Naive B cell (primary cell): ENCODE data around the gene SEL1L. TPM values are rescaled to one million over a fixed set of nuclear protein-coding genes. Genes with fewer than 3 reads are reported as not detected.
"Not testable (repeated sequence)": the region's sequence is repeated elsewhere in the genome, so short reads cannot be mapped to it uniquely, and the experiment has no call there.

ENCODE experiments used
- ATAC-seq, 2 donors: fragments of 150-1000 bp; cut with Tn5 transposase; 2 replicates each; pipeline ENCODE4 v1.10.0; 2021; ENCODE audit warnings: low read depth in 2 of 2, mild to moderate bottlenecking in 2 of 2, moderate library complexity in 2 of 2
- DNase-seq: peaks from one replicate; pipeline ENCODE4 v3.0.0; 2022
- H3K27ac Mint-ChIP-seq, 6 donors: one replicate each; pipeline ENCODE4 v1.8.0; 2020 to 2022; ENCODE audit warnings: mild to moderate bottlenecking in 6 of 6, mixed read lengths in 6 of 6, moderate library complexity in 5 of 6, inconsistent platforms in 2 of 6
- H3K27me3 Mint-ChIP-seq, 3 donors: one replicate each; pipeline ENCODE4 v1.8.0; 2021 to 2022; ENCODE audit warnings: mixed read lengths in 3 of 3, mild to moderate bottlenecking in 1 of 3
- H3K36me3 Mint-ChIP-seq, 2 donors: one replicate each; pipeline ENCODE4 v1.8.0; 2020 to 2022; ENCODE audit warnings: mixed read lengths in 2 of 2, inconsistent platforms in 1 of 2, mild to moderate bottlenecking in 1 of 2
- H3K4me1 Mint-ChIP-seq, 3 donors: one replicate each; pipeline ENCODE4 v1.8.0; 2020 to 2022; ENCODE audit warnings: mixed read lengths in 3 of 3, inconsistent platforms in 1 of 3, mild to moderate bottlenecking in 1 of 3, moderate library complexity in 1 of 3
- H3K4me3 Mint-ChIP-seq, 8 donors: one replicate each; pipeline ENCODE4 v1.8.0; 2020 to 2022; ENCODE audit warnings: mild to moderate bottlenecking in 8 of 8, mixed read lengths in 8 of 8, moderate library complexity in 8 of 8, inconsistent platforms in 2 of 8
- H3K9me3 Mint-ChIP-seq, 7 donors: one replicate each; pipeline ENCODE4 v1.8.0; 2020 to 2022; ENCODE audit warnings: mixed read lengths in 7 of 7, mild to moderate bottlenecking in 5 of 7, inconsistent platforms in 2 of 7, moderate library complexity in 1 of 7
- polyA plus RNA-seq, 6 donors: library from polyadenylated mRNA; unstranded; fragments of 300-500 nt; fragmentation: Illumina TruSeq; gene quantifications; one replicate each; pipeline ENCODE4 v1.2.3, GENCODE V29; 2021; ENCODE audit warnings: low read depth in 6 of 6

SEL1L gene
- polyA plus RNA-seq, 6 donors from 2014 or later = 11.6 to 22.5 (median 15.5) TPM

DNA sequence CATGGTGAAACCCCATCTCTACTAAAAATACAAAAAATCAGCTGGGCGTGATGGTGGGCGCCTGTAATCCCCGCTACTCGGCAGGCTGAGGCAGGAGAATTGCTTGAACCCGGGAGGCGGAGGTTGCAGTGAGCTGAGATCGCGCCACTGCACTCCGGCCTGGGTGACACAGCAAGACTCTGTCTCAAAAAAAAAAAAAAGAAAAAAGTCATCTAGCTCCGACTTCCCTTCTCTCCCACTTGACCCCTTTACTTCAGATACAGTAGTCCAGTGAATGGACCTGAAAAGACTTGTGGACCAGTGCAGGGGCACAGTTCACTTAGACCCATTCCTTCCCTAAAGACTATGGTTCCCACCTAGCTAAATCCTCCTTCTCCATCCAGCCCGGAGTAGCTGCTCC, 103.9 kb downstream of the SEL1L start:
- peaks cover 55 to 61% (median 59%) of the 10 kb centered on the region in 3 donors for H3K27me3 Mint-ChIP-seq
- not testable (repeated sequence) for H3K4me3 Mint-ChIP-seq, H3K9me3 Mint-ChIP-seq, ATAC-seq, H3K4me1 Mint-ChIP-seq, H3K36me3 Mint-ChIP-seq, H3K27ac Mint-ChIP-seq, DNase-seq

- no peaks in the 10 kb centered on the region for H3K4me1 Mint-ChIP-seq
- ATAC-seq = no peak
- DNase-seq = no peak
- H3K27ac Mint-ChIP-seq = no peak overlapping the region
- H3K36me3 Mint-ChIP-seq = no peaks in the 10 kb centered on the region
- H3K9me3 Mint-ChIP-seq = peaks cover 0 to 4% (median 0%) of the 10 kb centered on the region in 7 donors
- no peak overlapping the region for H3K4me3 Mint-ChIP-seq
- peaks cover 47 to 56% (median 54%) of the 10 kb centered on the region in 3 donors for H3K27me3 Mint-ChIP-seq
These were observed 104.6 kb downstream of the SEL1L start for GRCh38 chr14:81429028-81429427.

DNA sequence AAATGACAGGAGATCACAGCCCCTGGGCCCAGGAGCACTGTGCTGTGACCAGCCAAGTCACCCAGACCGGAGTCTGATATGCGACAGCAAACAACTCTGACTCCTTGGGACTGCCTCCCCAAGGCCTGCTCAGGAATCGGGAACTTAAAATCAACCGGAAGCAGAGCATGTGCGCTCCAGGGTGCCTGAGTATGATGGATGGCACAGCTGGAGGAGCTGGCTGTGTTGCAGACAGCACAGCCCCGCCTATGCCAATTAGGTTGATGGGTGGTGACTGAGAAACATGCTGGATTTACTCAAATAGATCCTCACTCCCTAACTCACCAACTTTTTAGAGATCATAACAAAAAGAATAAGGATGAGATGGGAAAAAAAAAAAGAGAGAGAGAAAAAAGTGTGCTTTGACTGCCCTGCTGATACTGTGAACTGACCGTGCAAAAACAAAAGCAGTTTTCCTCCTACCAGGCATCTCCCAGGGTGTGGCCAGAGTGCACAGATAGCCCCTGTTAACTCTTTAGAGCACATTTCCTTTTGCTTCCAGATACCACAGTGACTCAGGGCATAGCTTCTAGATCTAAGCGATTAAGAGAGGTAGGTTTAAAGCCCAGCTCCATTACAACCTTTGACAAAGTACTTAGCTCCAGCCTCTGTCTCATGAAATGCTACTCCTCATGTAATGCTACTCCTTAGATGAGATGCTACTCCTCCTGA, 106.2 kb downstream of the SEL1L start:
- no peak for ATAC-seq
- no peak for DNase-seq
- Mint-ChIP-seq H3K9me3 (peaks cover 0 to 4% (median 0%) of the 10 kb centered on the region in 7 donors), H3K4me3 (no peak overlapping the region), H3K4me1 (no peaks in the 10 kb centered on the region), H3K36me3 (no peaks in the 10 kb centered on the region), H3K27me3 (peaks cover 32 to 41% (median 38%) of the 10 kb centered on the region in 3 donors), H3K27ac (no peak overlapping the region)

GRCh38 chr14:81423504-81423903, 110.1 kb downstream of the SEL1L start:
- no peak for DNase-seq
- Mint-ChIP-seq H3K9me3 (peaks cover 0 to 13% (median 2%) of the 10 kb centered on the region in 7 donors), H3K27ac (no peak overlapping the region), H3K4me3 (no peak overlapping the region), H3K27me3 (peaks cover 20 to 30% (median 28%) of the 10 kb centered on the region in 3 donors), H3K36me3 (peaks cover 0 to 8% of the 10 kb centered on the region in 2 donors), H3K4me1 (no peaks in the 10 kb centered on the region)
- no peak for ATAC-seq

Other genes with a start within 250 kb of the SEL1L start
- under 1 TPM in 4 of 6 donors, not detected in 2; 0.21 to 0.84 (median 0.29) TPM for gene STON2, start 133.5 kb downstream of the SEL1L start, polyA plus RNA-seq